ENCODE results near the gene SLC25A13.

DNA sequence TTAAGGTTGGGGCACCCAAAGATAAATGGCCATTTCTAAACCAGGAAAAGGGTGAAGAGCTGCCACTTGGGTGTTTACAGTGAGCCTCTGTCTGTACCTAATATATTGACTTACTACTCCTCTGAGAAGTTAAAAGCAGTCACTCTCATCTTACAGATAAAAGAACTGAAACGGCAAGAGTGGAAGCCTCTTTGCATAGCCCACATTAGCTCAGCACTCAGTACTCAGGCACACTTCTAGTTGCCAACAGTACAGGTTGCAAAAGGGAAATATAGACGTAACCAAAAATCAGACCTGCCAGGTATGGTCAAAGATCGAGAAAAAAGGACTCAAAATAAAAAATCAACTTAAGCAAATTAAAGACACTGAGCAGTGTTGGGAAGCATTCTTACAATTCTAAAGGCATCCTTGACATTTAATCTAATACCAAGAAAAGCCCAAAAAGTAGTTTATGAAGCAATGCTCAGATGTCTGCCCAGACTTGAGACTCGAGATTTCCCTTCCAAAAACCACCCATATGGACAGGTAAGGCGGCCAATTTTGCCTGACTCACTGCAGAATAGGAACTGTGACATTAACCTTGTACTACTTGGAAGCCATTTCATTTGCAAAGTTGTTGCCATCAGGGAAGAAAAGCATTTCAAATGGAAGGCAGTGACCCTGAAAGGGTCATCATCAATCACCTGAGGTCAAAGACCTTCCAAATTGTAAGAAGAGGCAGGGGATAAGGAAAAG lies 139.3 kb downstream of the SLC25A13 start:
- TF ChIP-seq POLR2A (IDR thresholded peaks at IDR 0.05): no peak
- TF ChIP-seq, protein P1, sequence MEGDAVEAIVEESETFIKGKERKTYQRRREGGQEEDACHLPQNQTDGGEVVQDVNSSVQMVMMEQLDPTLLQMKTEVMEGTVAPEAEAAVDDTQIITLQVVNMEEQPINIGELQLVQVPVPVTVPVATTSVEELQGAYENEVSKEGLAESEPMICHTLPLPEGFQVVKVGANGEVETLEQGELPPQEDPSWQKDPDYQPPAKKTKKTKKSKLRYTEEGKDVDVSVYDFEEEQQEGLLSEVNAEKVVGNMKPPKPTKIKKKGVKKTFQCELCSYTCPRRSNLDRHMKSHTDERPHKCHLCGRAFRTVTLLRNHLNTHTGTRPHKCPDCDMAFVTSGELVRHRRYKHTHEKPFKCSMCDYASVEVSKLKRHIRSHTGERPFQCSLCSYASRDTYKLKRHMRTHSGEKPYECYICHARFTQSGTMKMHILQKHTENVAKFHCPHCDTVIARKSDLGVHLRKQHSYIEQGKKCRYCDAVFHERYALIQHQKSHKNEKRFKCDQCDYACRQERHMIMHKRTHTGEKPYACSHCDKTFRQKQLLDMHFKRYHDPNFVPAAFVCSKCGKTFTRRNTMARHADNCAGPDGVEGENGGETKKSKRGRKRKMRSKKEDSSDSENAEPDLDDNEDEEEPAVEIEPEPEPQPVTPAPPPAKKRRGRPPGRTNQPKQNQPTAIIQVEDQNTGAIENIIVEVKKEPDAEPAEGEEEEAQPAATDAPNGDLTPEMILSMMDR (IDR thresholded peaks at IDR 0.05): no peak
- no peak for TF ChIP-seq POLR2AphosphoS5 (IDR thresholded peaks at IDR 0.05)

Data from breast epithelium (tissue), 3 donors.